ENCODE data around the gene EIF2B4.
A peak's percentile ranks its signal among the peaks of the same experiment; 100 is the strongest.

EIF2B4 gene

GRCh38 chr2:27370026-27370815 lies at the start of gene EIF2B4, which contains the start of gene SNX17:
TSS of gene EIF2B4 (minus strand) at chr2:27370338. CDS start at chr2:27370314, 24 bp downstream.
TSS of gene SNX17 (plus strand) at chr2:27370616. CDS start at chr2:27370744, 128 bp downstream.
- peak; percentile 88 for DNase-seq

- no peak for DNase-seq
Measured at GRCh38 chr2:27416151-27416550, 46.0 kb upstream of the EIF2B4 start.

GRCh38 chr2:27412419-27413152 lies 42.4 kb upstream of the EIF2B4 start:
- DNase-seq: no peak

- peak; percentile 66 for DNase-seq
Measured at GRCh38 chr2:27409321-27410073, 39.4 kb upstream of the EIF2B4 start, which contains the start of gene PPM1G. TSS of gene PPM1G (minus strand) at chr2:27409591. CDS start at chr2:27409422, 169 bp downstream.

GRCh38 chr2:27408601-27409320 lies 38.6 kb upstream of the EIF2B4 start:
- no peak for DNase-seq

GRCh38 chr2:27407798-27408491 lies 37.8 kb upstream of the EIF2B4 start:
- no peak for DNase-seq

GRCh38 chr2:27400348-27401135 lies 30.4 kb upstream of the EIF2B4 start:
- DNase-seq: no peak

GRCh38 chr2:27398962-27399361 lies 28.8 kb upstream of the EIF2B4 start:
- DNase-seq: no peak

GRCh38 chr2:27393225-27393624 lies 23.1 kb upstream of the EIF2B4 start:
- DNase-seq: no peak

- DNase-seq: no peak
Measured at GRCh38 chr2:27390822-27391679, 20.9 kb upstream of the EIF2B4 start.

GRCh38 chr2:27381577-27382181 lies 11.5 kb upstream of the EIF2B4 start:
- no peak for DNase-seq

GRCh38 chr2:27380626-27381545 lies 10.7 kb upstream of the EIF2B4 start, which contains the start of gene ZNF513:
TSS of gene ZNF513 (minus strand) at chr2:27380734. CDS start at chr2:27380526, 208 bp downstream.
- peak; percentile 65 for DNase-seq

GRCh38 chr2:27379836-27380625 lies 9.9 kb upstream of the EIF2B4 start:
- no peak for DNase-seq

GRCh38 chr2:27379383-27379835 lies 9.3 kb upstream of the EIF2B4 start:
- no peak for DNase-seq

- no peak for DNase-seq
Measured at GRCh38 chr2:27378809-27379290, 8.7 kb upstream of the EIF2B4 start.

GRCh38 chr2:27378096-27378808 lies 8.1 kb upstream of the EIF2B4 start:
- DNase-seq: no peak
